Activated CD4-positive, alpha-beta T cell treated with anti-CD3 and anti-CD28 coated beads, Interleukin-2, amount 50 U/mL, for 1 hour (primary cell): ENCODE results near the gene ZNF20.

Source experiments
- DNase-seq: peaks from one replicate; pipeline ENCODE4 v3.0.0-alpha.2; 2020

The ZNF20 gene

GRCh38 chr19:12139885-12140544, at the start of gene ZNF20:
TSS of gene ZNF20 (minus strand) at chr19:12140350. CDS start at chr19:12140182, 168 bp downstream.
- peak; percentile 87 for DNase-seq

DNA sequence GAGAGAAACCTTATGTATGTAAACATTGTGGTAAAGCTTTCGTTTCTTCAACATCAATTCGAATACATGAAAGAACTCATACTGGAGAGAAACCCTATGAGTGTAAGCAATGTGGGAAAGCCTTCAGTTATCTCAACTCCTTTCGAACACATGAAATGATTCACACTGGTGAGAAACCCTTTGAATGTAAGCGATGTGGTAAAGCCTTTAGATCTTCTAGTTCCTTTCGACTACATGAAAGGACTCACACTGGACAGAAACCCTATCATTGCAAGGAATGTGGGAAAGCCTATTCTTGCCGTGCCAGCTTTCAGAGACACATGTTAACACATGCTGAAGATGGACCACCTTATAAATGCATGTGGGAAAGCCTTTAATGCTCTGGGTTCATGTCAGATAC, 47.5 kb upstream of the ZNF20 start:
- no peak for DNase-seq

- DNase-seq: no peak
Observed at GRCh38 chr19:12180377-12180776, 40.2 kb upstream of the ZNF20 start.

DNA sequence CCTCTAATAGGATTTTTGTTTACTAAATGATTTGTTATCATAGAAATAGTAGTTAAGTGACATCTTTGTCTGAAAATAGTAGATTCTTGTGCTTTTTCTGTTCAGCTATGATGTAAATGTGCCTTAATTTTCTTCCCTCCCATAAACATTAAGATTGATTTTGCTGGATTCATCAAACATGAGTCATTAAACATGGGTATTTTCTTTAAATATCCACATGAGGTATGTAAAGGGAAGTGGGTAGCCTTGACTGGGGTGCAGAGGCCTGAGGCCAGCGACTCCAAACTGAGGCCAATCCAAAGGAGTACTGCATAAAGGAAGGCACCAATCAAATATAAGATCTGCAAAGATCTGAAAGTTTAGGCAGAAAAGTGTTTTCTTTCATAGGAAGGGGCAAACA, 26.5 kb upstream of the ZNF20 start:
- no peak for DNase-seq

DNA sequence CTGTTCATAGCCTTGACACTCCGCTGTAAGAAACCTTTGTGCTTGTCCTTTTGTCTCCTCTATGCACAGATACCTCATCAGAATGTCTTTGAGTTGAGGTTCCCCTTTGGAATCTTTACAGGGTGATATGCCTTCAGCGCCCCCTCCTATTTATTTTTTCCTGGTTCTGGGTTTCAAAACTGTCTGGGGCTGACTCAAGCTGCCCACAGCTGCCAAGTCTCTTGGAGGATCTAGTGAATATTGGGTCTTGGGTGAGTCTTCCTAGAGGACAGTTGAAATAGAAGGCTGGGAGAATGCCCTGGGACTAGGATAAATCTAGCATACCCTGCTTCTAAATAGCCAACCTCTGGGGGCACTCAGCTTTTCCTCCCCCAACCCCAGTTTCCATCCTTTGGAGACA, 23.7 kb upstream of the ZNF20 start:
- DNase-seq: no peak

DNA sequence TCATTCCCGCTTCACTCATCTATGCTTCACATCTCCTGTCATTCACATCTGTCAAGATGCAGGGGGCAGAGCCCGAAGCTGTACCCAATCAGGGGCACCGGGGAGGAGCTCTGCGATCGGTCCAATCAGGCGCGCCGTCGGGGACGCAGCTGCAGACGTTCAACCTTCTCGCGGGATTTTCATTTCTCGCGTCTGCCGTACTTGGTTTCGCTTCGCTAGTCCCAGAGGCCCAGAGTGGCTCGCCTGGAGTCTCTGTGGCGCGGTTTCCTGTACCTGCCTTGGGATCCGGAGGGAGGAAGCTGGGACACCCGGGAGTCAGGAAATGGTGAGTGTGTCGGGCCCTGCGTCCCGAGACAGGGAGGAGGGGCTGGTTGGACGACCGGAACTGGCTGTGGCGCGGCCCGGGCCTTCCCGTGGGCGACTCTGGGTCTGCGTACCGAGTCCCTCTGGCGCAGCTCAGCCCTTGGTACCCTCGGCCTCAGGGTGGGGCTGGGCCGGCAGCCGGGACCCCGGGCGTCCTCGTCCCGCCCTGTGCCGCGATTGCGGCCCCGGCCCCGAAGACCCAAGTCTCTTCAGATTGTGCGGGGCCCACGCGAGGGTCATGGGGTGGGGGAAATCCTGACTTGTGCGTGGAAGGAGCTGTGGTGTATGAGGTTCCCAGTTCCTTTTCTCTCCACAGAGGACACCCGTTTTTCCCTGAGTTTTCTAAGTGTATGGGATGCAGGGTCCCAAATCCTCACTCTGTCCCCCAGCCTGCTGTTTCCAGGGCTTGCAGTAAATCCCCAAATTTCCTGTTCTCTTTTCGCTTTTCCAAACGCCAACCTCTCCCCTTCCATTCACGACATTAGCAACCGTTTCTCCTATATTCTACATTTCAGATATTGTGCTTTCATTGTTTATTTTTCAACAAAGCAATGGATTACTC, 23.0 kb upstream of the ZNF20 start, which contains the start of gene ZNF136:
ZNF136 (plus strand) TSS at position 215 of the 925 bp plus-strand sequence; CDS start at position 323, 108 bp downstream.
- DNase-seq: peak; percentile 92

- DNase-seq: no peak
Observed at GRCh38 chr19:12162513-12162881, 22.3 kb upstream of the ZNF20 start.

DNA sequence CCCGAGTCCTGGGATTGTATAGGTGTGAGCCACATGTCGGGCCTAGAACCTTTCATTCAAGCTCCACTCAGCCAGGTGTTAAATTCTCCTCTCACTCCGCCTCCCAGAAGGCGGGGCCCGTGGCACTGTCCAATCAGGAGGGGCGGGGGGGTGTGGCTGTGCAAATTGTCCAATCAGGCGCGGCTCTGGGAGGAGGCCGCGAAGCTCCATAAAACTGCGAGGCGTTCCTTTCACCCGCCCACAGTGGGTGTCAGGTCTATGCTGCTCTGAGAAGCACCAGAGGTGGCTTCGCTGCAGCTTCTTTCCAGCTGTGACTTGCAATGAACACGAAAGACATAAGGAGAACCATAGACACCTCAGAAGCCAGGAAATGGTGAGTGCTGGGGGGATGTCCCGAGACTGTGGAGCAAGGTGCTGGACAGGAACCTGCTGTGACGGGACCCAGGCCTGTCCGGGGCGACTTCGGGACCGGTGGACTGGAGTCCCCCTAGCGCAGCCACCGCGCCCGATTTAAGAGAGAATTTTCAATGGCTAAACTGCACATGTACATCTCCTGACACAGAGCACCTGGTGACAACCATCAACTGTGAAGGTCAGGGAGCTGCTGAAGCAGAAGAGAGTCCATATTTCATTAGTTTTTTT, 19.7 kb upstream of the ZNF20 start:
- no peak for DNase-seq

DNA sequence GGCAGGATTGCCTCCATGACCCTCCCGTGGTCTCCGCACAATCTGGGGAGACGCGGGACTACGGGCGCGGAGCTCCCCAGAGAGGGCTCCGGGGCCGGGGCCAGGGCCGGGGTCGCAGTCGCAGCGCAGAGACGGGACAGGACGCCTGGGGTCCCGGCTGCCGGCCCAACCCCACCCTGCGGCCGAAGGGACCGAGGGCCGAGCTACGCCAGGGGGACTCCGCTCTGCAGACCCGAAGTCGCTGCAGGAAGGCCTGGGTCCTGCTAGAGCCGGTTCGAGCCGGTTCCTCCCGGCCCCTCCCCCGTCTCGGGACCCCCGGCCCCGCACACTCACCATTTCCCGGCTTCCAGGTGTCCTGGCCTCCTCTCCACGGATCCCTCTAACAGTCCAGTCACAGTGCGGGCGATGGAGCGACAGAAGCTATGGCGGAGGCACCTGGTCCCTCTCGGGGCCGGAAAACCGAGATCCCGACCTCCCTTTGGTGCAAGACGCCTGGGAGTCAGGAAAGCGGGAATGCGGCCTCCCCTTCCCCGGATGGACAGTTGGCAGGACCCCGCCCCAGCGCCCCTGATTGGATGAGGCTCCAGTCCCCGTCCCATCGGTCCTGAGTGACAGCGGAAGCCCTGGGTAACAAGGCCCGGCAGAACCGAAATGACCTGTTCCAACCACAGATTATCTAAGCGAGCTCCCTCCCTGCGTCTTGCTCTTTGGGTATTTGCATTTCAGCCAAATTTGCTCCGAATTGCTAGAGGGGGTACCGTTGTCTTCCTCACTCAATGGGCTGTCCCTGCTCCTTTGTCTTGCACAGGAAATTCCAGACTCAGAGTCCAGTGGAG, 16.3 kb upstream of the ZNF20 start, which contains the start of gene ZNF625:
ZNF625 (minus strand) TSS at position 512 of the 836 bp plus-strand sequence; CDS start at position 336, 176 bp downstream.
- no peak for DNase-seq

GRCh38 chr19:12155324-12155860, 15.2 kb upstream of the ZNF20 start:
- no peak for DNase-seq

DNA sequence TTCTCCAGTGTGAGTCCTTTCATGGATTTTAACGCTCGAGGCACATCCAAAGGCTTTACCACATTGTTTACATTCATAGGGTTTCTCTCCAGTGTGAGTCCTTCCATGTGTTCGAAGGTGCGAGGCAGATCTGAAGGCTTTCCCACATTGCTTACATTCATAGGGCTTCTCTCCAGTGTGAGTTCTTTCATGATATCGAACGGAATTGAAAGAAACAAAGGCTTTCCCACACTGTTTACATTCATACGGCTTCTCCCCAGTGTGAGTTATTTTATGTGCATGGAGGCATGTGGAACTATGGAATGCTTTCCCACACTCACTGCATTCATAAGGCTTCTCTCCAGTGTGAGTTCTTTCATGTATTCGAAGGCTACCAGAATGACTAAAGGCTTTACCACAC, 5.2 kb upstream of the ZNF20 start:
- no peak for DNase-seq

DNA sequence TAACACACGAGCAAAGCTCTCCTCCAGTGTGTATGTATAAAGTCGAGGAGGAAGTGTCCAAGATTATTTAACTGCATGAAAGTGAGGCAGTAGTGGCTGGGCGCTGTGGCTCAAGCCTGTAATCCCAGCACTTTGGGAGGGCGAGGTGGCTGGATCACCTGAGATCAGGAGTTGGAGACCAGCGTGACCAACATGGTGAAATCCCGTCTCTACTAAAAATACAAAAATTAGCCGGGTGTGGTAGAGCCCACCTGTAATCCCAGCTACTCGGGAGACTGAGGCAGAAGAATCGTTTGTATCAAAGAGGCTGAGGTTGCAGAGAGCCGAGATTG, 1.2 kb upstream of the ZNF20 start:
- DNase-seq: no peak

- DNase-seq: peak; percentile 85
Observed at GRCh38 chr19:12140545-12141404, 625 bp upstream of the ZNF20 start.

GRCh38 chr19:12139269-12139668, 881 bp downstream of the ZNF20 start:
- no peak for DNase-seq

DNA sequence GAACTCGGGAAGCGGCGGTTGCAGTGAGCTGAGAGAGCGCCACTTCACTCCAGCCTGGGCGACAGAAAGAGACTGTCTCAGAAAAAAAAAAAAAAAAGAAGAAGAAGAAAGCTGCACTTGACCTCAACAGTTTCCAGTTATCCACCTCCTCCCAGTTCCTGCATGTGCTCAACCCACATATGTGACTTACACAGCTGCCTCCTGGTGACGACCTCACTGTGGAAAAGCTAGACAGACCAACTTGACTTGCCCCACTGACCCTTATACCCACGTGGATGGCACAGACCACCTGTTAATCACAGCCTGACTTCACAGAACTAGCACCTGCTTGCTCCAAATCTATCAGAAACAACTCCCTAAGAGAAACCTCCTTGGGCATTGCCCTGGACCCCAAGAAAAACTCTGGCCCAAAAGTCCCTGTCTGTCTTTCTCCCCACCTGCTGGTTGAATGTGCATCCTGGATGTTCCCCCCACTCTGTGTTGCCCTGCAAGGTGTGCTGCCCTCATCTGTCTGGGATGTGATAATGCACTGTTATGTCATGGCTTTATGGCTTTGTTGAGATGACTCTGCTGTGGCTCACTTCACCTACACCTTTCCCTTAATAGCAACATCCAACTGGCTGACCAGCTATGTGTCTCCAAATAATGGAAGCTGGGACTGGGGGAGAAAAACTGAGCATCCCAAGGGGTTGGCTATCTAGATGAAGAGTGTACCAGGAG, 2.8 kb downstream of the ZNF20 start:
- peak; percentile 20 for DNase-seq

DNA sequence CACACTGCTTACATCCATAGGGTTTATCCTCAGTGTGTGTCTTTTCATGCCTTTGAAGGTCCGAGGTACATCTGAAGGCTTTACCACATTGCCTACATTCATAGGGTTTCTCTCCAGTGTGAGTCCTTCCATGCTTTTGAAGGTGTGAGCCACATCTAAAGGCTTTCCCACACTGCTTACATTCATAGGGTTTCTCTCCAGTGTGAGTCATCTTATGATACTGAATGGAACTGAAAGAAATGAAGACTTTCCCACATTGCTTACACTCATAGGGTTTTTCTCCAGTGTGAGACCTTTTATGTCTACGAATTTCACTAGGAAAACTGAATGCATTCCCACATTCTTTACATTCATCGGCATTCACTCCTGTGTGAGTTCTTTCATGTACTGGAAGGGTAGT, 7.1 kb downstream of the ZNF20 start:
- no peak for DNase-seq

DNA sequence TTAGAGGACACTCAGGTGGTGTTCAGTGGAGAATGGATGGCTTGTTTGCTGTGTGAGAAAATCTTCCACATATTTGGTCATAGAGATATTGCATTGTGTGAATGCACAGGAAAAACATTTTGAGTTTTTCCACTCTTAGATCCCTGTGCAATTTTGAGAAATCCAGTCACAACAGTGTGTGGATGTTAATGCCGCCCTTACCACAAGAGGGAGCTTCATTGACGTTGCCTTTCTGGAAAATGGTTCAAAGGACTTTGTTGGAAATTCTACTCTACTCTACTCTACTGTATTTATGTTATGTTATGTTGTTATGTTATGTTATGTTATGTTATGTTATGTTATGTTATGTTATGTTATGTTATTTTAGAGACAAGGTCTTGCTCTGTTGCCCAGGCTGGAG, 13.4 kb downstream of the ZNF20 start:
- no peak for DNase-seq

- DNase-seq: no peak
Observed at GRCh38 chr19:12117201-12117970, 22.8 kb downstream of the ZNF20 start.

- DNase-seq: no peak
Observed at GRCh38 chr19:12113121-12113520, 27.0 kb downstream of the ZNF20 start.

DNA sequence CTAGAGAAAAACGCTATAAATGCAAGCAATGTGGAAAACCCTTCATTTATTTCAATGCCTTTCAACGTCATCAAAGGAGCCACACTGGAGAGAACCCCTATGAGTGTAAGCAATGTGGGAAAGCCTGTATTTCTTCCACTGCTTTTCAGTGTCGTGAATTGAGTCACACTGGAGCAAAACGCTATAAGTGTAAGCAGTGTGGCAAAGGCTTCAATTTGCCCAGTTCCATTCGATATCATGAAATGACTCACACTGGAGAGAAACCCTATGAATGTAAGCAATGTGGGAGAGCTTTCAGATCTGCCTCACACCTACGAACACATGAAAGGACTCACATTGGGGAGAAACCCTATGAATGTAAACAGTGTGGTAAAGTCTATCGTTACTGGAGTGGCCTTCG, 27.4 kb downstream of the ZNF20 start:
- no peak for DNase-seq
